Bronchial epithelial cell (primary cell): ENCODE results near the gene STUM. TPM values are rescaled to one million over a fixed set of nuclear protein-coding genes. Genes with fewer than 3 reads are reported as not detected.

ENCODE experiments used
- DNase-seq: peaks from one replicate; pipeline ENCODE4 v3.0.0-alpha.2; 2010; ENCODE audit warnings: low read depth
- FAIRE-seq: peaks from 2 replicates; lab custom pipeline; 2011; peaks lifted over from hg19 to GRCh38; lab: Jason Lieb, UNC
- H3K27me3 ChIP-seq: 2 replicates; pipeline ENCODE4 v1.5.1; 2011; ENCODE audit warnings: low read length; ENCODE audit not compliant: control insufficient read depth, insufficient read depth
- H3K36me3 ChIP-seq: 2 replicates; pipeline ENCODE4 v1.5.1; 2011; ENCODE audit warnings: low read length; ENCODE audit not compliant: control insufficient read depth, insufficient read depth
- H3K4me3 ChIP-seq: 2 replicates; pipeline ENCODE4 v1.5.1; 2011; ENCODE audit warnings: mild to moderate bottlenecking, low read depth, low read length, control low read depth
- CTCF ChIP-seq: IDR thresholded peaks from 2 replicates; pipeline ENCODE4 v1.5.1; 2011; ENCODE audit warnings: mild to moderate bottlenecking, moderate library complexity, low read length, control low read depth, inconsistent platforms; ENCODE audit not compliant: insufficient read depth, severe bottlenecking
- total RNA-seq: library from RNA; depleted of rRNA; stranded (reverse); fragments of >200 nt; gene quantifications from 2 replicates; pipeline ENCODE4 v1.2.1, GENCODE V29; 2014

The STUM gene
- total RNA-seq, 1 donor from 2014 or later, result not detected

- no peak for DNase-seq
- TF ChIP-seq CTCF, result no peak
- Histone ChIP-seq H3K4me3 (no peak overlapping the region), H3K36me3 (no peaks in the 10 kb centered on the region), H3K27me3 (no peaks in the 10 kb centered on the region)
- no peak for FAIRE-seq
Observed at GRCh38 chr1:226618380-226618779, 69.8 kb downstream of the STUM start.

- no peak for TF ChIP-seq CTCF
- Histone ChIP-seq H3K36me3 (no peaks in the 10 kb centered on the region), H3K27me3 (no peaks in the 10 kb centered on the region), H3K4me3 (no peak overlapping the region)
- FAIRE-seq (no peak), DNase-seq (no peak)
Observed at GRCh38 chr1:226619031-226619430, 70.5 kb downstream of the STUM start.

- Histone ChIP-seq H3K4me3 (no peak overlapping the region), H3K27me3 (peaks cover 3% of the 10 kb centered on the region), H3K36me3 (no peaks in the 10 kb centered on the region)
- DNase-seq (no peak), FAIRE-seq (no peak)
- TF ChIP-seq CTCF, result no peak
Observed at GRCh38 chr1:226622012-226622411, 73.4 kb downstream of the STUM start.

GRCh38 chr1:226624526-226624925 is 76.0 kb downstream of the STUM start:
- no peak for TF ChIP-seq CTCF
- DNase-seq (peak; percentile 67), FAIRE-seq (no peak)
- H3K27me3 ChIP-seq, result peaks cover 3% of the 10 kb centered on the region
- no peaks in the 10 kb centered on the region for H3K36me3 ChIP-seq
- H3K4me3 ChIP-seq, result no peak overlapping the region

- no peak for FAIRE-seq
- TF ChIP-seq CTCF, result no peak
- no peaks in the 10 kb centered on the region for H3K36me3 ChIP-seq
- H3K4me3 ChIP-seq, result no peak overlapping the region
- H3K27me3 ChIP-seq, result peaks cover 3% of the 10 kb centered on the region
- no peak for DNase-seq
Observed at GRCh38 chr1:226625326-226625725, 76.8 kb downstream of the STUM start.

- no peak for DNase-seq
- TF ChIP-seq CTCF, result no peak
- FAIRE-seq, result no peak
- Histone ChIP-seq H3K27me3 (peaks cover 3% of the 10 kb centered on the region), H3K36me3 (no peaks in the 10 kb centered on the region), H3K4me3 (no peak overlapping the region)
Observed at GRCh38 chr1:226625832-226626576, 77.4 kb downstream of the STUM start.
